T1000 (cell line): ENCODE measurements around the gene DDX5.

Source experiments
- DNase-seq: peaks from one replicate; lab custom pipeline; 2025; ENCODE audit warnings: mixed read lengths; lab: John Stamatoyannopoulos, UW

DDX5 gene

GRCh38 chr17:64506201-64506575 lies at the start of gene DDX5:
TSS of gene DDX5 (minus strand) at chr17:64506289. CDS start at chr17:64506119, 170 bp downstream.
- peak; percentile 99 for DNase-seq

- DNase-seq = no peak
Observed at GRCh38 chr17:64555281-64555680, 49.2 kb upstream of the DDX5 start.

DNA sequence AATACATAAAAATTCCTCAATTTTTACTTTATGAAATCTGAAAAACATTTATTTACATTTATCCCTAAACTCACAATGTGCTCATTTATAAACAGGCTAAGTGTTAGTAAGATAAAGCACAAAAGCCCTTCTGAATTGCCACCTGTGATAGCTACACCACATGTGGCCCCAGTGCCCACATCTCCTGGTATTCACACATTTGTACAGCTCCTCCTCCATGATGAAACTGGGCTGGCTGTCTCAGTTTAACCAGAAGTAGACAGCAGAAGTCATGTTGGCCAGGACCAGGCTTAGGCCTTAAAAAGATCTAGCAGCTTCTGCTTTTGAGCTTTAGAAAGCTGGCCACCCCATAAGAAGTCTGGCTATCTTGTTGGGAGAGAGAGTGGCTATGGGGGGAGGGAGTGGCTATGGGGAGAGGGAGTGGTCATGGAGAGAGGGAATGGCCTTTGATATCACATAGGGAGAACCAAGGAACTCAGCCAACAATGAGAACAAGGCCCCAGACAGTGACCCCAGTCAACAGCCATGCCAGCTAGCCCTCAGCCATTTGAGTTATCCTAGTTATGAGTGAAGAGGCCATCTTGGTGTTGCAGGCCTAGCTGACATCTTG lies 48.0 kb upstream of the DDX5 start:
- DNase-seq = no peak

- DNase-seq = no peak
Observed at GRCh38 chr17:64551461-64551860, 45.4 kb upstream of the DDX5 start.

GRCh38 chr17:64547319-64547718 lies 41.2 kb upstream of the DDX5 start:
- no peak for DNase-seq

DNA sequence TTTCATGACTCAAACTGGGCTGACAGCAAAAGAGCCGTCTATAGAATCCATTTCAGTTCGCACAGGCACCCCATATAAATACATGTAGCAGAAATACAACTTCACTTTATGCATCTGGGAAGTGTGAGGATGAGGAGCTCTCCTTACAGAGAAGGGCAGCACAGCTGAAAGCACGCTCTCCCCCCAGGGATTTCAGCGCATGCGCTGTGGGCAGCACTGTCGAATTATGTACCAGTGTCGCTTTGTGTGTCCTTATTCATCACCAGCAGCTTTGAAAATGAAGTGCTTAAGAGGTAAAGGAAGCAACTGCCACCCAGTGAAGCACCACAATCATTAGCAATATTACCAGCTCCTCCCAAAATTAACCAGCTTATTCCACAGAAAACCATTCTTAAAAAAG lies 40.6 kb upstream of the DDX5 start:
- no peak for DNase-seq

DNA sequence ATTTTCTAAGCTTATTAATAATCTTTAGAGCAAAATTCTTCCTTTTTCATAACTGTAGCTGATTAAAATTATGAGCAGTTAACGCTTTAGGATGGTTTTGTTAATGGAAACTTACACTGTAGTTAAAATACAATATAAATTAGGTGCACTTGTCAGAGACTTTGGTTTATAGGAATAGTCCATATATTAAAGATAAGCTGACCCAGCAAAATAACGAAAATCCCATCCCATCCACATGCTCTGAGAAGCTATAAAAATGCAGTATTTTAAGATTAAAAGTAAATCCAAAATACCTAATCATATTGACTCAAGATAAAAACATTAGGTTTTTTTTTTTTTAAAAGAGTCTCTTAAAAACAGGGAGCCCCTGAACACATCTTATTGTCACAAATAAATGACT lies 38.7 kb upstream of the DDX5 start:
- no peak for DNase-seq

DNA sequence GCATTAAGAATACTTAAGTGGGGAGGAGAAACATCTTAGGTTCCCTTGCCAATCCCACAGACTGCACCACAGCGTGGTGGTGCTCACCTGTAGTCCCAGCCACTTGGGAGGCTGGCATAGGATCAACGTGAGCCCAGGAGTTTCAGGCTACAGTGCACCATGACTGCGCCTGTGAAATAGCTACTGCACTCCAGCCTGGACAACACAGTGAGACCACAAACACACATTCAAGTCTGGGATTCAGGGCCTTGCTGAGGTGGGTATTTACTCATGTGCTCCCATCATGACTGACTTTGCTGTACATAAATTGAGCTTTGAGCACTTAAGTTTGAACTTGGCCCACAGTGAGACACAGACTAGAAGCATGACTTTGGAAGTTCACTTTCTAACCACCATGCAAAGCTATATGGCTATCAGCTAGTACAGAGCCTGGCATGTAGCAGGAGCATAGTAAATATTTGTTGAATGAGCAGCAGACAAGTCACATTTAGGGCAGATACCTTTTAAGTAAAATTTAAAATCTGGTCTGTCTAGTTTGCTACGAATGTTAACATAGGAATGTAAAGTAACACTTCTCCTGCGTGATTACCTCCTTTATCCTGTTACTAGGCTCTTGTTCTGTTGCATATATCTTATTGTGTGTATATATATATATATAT lies 34.2 kb upstream of the DDX5 start:
- DNase-seq = no peak

DNA sequence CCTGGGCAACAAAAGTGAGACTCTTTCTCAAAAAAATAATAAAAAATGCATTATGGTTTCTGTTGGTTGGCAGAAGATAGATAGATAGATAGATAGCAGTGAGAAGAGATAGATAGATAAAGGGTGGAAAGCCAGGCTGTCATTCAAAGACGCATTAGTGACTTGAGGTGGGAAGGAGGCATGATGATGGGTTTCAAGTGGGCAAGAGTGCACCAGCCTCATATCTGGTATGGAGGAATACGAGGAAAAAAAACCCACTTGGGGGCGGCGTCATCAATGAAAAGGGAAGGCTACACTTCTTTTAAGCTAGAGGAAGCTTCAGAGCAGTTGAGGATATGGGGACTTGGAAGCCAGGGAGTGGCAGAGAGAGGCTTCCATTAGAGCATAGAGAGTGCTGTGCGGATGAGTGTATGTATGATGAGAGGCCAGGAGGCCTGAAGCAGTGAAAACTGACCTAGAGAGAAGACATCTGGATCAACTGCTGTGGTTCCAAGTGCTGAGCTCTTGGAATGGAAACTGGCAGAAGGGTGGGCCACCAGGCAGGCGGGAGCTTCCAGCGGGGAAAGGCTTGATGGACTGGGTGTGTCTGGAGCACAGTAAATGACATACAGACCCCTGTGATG lies 32.5 kb upstream of the DDX5 start:
- DNase-seq = no peak

DNA sequence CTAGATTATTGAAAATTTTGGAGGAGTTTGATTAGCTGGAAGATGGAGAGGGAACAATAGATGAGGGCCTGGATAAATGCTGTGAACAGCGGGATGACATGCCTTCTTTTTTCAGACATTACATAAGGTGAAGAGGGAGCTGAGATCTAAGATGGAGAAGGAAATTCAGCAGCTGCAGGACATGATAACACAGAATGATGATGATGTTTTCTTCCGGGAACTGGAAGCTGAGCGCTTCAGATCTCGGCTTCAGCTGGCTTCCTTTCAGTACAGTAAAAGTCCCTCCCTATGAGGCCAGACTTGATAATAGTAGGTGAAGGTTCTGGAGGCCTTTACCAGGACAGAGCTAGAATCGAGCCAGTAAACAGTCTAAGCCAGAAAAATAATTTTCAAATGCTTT lies 31.4 kb upstream of the DDX5 start:
- DNase-seq = no peak

- no peak for DNase-seq
Observed at GRCh38 chr17:64536913-64537312, 30.8 kb upstream of the DDX5 start.

GRCh38 chr17:64535357-64535756 lies 29.3 kb upstream of the DDX5 start:
- DNase-seq = no peak

DNA sequence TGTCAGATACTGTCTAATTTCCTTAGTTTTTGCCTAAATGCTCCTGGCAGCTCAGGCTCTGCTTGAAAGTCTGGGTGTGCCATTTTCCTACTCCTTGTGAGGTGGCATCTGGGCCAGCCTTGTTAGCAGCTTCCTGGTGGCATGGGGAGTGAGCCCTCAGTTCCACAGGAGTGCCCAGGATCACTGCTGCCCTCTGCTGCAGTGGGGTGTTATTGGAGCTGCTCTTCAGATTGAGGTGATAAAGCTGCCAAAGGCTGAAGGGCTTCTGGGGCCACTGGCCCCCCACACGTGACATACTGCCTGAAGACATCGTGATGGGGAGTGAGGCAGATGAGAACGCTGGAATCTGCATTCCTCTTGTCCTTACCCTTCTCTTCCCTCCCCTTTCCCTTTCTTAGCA lies 28.1 kb upstream of the DDX5 start:
- no peak for DNase-seq

GRCh38 chr17:64533784-64534183 lies 27.7 kb upstream of the DDX5 start:
- no peak for DNase-seq

- DNase-seq = no peak
Observed at GRCh38 chr17:64532409-64532808, 26.3 kb upstream of the DDX5 start.

DNA sequence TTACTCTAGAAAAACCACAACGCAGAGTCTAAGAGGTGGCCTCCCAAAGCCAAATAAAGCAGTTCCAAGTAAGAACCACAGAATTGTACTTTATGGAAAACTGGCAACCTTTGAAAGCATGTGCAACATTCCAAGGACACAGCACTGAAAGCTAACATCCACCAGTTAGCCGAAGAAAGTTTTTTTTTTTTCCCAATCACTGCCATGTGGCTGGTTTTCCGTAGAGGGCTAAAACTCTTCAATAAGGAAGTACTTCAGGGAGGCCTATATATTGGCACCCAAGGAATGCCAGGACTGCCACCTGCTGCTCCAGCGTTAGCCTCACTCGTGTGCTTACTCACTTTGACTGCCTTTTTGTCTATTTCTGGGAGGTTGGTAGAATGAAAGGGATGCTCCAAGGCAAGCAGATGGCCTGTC lies 25.9 kb upstream of the DDX5 start:
- no peak for DNase-seq

DNA sequence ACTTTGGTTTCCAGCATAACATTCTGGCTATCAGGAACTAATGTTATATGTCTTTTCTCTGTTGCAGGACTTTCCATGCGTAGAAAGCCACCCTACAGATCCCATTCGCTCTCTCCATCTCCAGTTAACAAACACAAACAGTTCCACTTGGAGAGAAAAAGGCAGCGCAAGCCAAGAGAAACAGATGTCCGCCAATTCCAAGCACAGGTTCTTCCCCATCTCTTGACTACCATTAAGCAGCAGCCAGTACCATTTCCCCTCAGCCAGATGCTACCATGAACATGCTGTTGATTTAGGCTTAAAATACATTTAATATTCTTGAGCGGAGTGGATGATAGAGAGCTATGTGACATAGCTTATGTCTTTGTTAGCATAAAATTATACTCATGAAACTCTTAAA lies 23.1 kb upstream of the DDX5 start:
- no peak for DNase-seq

GRCh38 chr17:64527914-64528313 lies 21.8 kb upstream of the DDX5 start:
- DNase-seq = no peak

GRCh38 chr17:64520359-64520758 lies 14.3 kb upstream of the DDX5 start:
- no peak for DNase-seq

GRCh38 chr17:64519601-64520000 lies 13.5 kb upstream of the DDX5 start:
- no peak for DNase-seq

GRCh38 chr17:64515829-64516228 lies 9.7 kb upstream of the DDX5 start:
- no peak for DNase-seq

DNA sequence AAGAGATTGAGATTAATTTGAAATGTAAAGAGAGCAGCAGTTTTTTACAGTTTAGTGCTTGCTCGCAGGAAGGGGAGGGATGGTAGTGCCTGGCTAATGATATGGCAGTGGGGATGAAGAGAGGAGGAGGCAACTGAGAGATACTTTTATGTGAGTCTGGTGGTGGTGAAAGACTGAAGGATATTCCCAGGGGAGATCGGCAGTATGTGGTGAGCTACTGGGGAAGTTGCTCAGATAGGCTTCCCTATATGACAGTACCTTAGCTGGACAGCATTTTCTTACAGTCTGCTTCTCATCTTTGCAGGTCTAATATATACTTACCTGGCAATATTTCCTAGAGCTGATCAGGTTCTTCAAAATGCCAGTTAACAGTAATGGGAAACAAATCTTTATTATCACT lies 9.3 kb upstream of the DDX5 start:
- DNase-seq = no peak

- no peak for DNase-seq
Observed at GRCh38 chr17:64509179-64509578, 3.1 kb upstream of the DDX5 start.

DNA sequence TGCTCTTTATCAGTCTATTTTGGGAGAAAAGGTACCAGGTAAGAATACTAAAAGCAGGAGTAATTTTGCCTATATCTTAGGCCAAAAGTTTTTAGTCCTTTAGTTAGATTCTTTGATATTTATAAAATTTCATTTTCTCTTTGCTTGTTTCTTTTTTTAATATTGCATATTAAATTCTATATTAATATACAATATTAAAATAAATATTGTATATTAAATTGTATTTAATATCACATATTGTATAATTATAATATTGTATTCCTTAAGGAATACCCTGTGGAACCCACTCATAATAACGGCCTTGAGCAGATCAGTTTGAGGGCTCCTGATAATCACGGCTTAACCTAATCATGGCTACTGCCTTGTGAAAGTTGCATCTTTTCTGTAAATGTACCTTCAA lies 2.6 kb upstream of the DDX5 start:
- DNase-seq = no peak
